Smooth muscle cell (in vitro differentiated cells): ENCODE measurements around the gene ARL5A. TPM values are rescaled to one million over a fixed set of nuclear protein-coding genes. Genes with fewer than 3 reads are reported as not detected.

Experiments used
- DNase-seq: peaks from one replicate; lab custom pipeline; 2025; ENCODE audit not compliant: unreplicated experiment; lab: John Stamatoyannopoulos, UW
- H2AFZ ChIP-seq: fragments of 200-600 bp; sonication (generic); 2 replicates; pipeline ENCODE4 v1.6.0; 2016; ENCODE audit warnings: antibody characterized with exemption, low read depth, mild to moderate bottlenecking
- H3F3A ChIP-seq: fragments of 200-600 bp; sonication (generic); 2 replicates; pipeline ENCODE4 v1.6.0; 2017; ENCODE audit warnings: antibody characterized with exemption, low read depth
- H3K27ac ChIP-seq: fragments of 200-600 bp; sonication (generic); 2 replicates; pipeline ENCODE4 v1.5.1; 2016; ENCODE audit warnings: low read depth, mild to moderate bottlenecking
- H3K27me3 ChIP-seq: fragments of 200-600 bp; sonication (generic); 2 replicates; pipeline ENCODE4 v1.6.1; 2016; ENCODE audit warnings: low read depth, mild to moderate bottlenecking
- H3K36me3 ChIP-seq: fragments of 200-600 bp; sonication (generic); 2 replicates; pipeline ENCODE4 v1.5.1; 2016; ENCODE audit warnings: low read depth
- H3K4me1 ChIP-seq: fragments of 200-600 bp; sonication (generic); 2 replicates; pipeline ENCODE4 v1.5.1; 2016; ENCODE audit warnings: low read depth
- H3K4me2 ChIP-seq: fragments of 200-600 bp; sonication (generic); 2 replicates; pipeline ENCODE4 v1.6.0; 2016; ENCODE audit warnings: mild to moderate bottlenecking
- H3K4me3 ChIP-seq: fragments of 200-600 bp; sonication (generic); 2 replicates; pipeline ENCODE4 v1.5.1; 2016; ENCODE audit warnings: mild to moderate bottlenecking
- H3K79me2 ChIP-seq: fragments of 200-600 bp; sonication (generic); 2 replicates; pipeline ENCODE4 v1.6.0; 2016; ENCODE audit warnings: low read depth, mild to moderate bottlenecking
- H3K9ac ChIP-seq: fragments of 200-600 bp; sonication (generic); 2 replicates; pipeline ENCODE4 v1.6.0; 2016; ENCODE audit warnings: low read depth
- H3K9me3 ChIP-seq: fragments of 200-600 bp; sonication (generic); replicated peaks from 2 replicates; pipeline ENCODE4 v1.5.1; 2016; ENCODE audit warnings: low read depth
- H4K20me1 ChIP-seq: fragments of 200-600 bp; sonication (generic); 2 replicates; pipeline ENCODE4 v1.6.0; 2016; ENCODE audit warnings: low read depth
- WGBS: methylation state at CpG from one replicate; pipeline ENCODE4 v1.1.7; 2016; ENCODE audit warnings: low lambda C conversion rate; 5-methylcytosine and 5-hydroxymethylcytosine counted together
- polyA plus RNA-seq: library from polyadenylated mRNA; unstranded; fragments of >200 nt; fragmentation: Nextera tagmentation; extraction: Ambion mirVana; gene quantifications from 2 replicates; pipeline ENCODE4 v1.2.1, GENCODE V29; 2016
- total RNA-seq: library from RNA; depleted of rRNA; stranded (reverse); fragments of >200 nt; gene quantifications from 2 replicates; pipeline ENCODE4 v1.2.3, GENCODE V29; 2014
- TF ChIP-seq, protein P1 (sequence below): fragments of 200-600 bp; sonication (generic); IDR thresholded peaks from 2 replicates; pipeline ENCODE4 v1.5.1; 2017; ENCODE audit warnings: borderline replicate concordance, mild to moderate bottlenecking, antibody characterized with exemption; ENCODE audit not compliant: insufficient read depth, poor library complexity, severe bottlenecking

The ARL5A gene
- total and polyA plus RNA-seq, 2 experiments from 2014 or later = 24.2 to 81.2 TPM

DNA sequence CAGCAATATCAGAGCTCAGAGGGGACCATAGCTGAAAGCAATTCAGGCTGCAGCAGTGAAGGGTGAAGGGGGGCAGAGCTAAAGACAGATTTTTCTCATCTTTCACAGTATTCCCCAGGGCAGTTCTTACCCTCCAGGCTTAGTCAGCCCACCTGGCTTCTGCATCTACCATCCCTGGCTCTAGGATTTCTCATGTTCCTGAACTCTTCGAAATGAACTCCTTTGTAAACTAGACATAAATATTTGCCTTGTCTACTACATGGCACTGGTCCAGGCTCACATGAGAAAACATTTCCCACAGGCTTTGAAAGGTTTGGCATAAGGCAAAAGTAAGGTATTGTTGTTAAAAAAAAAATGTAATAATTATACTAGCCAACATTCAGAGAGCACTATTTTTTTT is 70.4 kb downstream of the ARL5A start:
- Histone ChIP-seq H4K20me1 (no peaks in the 10 kb centered on the region), H3F3A (no peaks in the 10 kb centered on the region), H3K4me3 (no peak overlapping the region), H3K36me3 (no peaks in the 10 kb centered on the region), H3K4me2 (no peak overlapping the region), H3K79me2 (no peaks in the 10 kb centered on the region), H3K27ac (no peak overlapping the region), H2AFZ (no peak overlapping the region), H3K4me1 (no peaks in the 10 kb centered on the region), H3K27me3 (no peaks in the 10 kb centered on the region), H3K9ac (no peak overlapping the region), H3K9me3 (no peaks in the 10 kb centered on the region)
- no peak for DNase-seq
- WGBS = 96% methylated on average over 1 of the region's 1 CpG
- TF ChIP-seq, protein P1, sequence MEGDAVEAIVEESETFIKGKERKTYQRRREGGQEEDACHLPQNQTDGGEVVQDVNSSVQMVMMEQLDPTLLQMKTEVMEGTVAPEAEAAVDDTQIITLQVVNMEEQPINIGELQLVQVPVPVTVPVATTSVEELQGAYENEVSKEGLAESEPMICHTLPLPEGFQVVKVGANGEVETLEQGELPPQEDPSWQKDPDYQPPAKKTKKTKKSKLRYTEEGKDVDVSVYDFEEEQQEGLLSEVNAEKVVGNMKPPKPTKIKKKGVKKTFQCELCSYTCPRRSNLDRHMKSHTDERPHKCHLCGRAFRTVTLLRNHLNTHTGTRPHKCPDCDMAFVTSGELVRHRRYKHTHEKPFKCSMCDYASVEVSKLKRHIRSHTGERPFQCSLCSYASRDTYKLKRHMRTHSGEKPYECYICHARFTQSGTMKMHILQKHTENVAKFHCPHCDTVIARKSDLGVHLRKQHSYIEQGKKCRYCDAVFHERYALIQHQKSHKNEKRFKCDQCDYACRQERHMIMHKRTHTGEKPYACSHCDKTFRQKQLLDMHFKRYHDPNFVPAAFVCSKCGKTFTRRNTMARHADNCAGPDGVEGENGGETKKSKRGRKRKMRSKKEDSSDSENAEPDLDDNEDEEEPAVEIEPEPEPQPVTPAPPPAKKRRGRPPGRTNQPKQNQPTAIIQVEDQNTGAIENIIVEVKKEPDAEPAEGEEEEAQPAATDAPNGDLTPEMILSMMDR = no peak

GRCh38 chr2:151756820-151757219 is 71.4 kb downstream of the ARL5A start:
- Histone ChIP-seq H3K4me3 (no peak overlapping the region), H3K27me3 (no peaks in the 10 kb centered on the region), H3K36me3 (no peaks in the 10 kb centered on the region), H3K4me2 (no peak overlapping the region), H3K27ac (no peak overlapping the region), H4K20me1 (no peaks in the 10 kb centered on the region), H3K9ac (no peak overlapping the region), H3K79me2 (no peaks in the 10 kb centered on the region), H3K9me3 (no peaks in the 10 kb centered on the region), H2AFZ (no peak overlapping the region), H3F3A (no peaks in the 10 kb centered on the region), H3K4me1 (no peaks in the 10 kb centered on the region)
- 88% methylated on average over 2 of the region's 2 CpGs for WGBS
- TF ChIP-seq, protein P1 = no peak
- DNase-seq = no peak

GRCh38 chr2:151754253-151754897 is 73.8 kb downstream of the ARL5A start:
- H4K20me1 ChIP-seq = no peaks in the 10 kb centered on the region
- H3K9me3 ChIP-seq = no peaks in the 10 kb centered on the region
- no peaks in the 10 kb centered on the region for H3F3A ChIP-seq
- DNase-seq = no peak
- H3K79me2 ChIP-seq = no peaks in the 10 kb centered on the region
- H3K4me1 ChIP-seq = no peaks in the 10 kb centered on the region
- no peak overlapping the region for H3K9ac ChIP-seq
- H3K36me3 ChIP-seq = no peaks in the 10 kb centered on the region
- WGBS = 73% methylated on average over 1 of the region's 1 CpG
- H2AFZ ChIP-seq = no peak overlapping the region
- no peaks in the 10 kb centered on the region for H3K27me3 ChIP-seq
- H3K27ac ChIP-seq = no peak overlapping the region
- TF ChIP-seq, protein P1 = no peak
- H3K4me3 ChIP-seq = no peak overlapping the region
- H3K4me2 ChIP-seq = no peak overlapping the region

DNA sequence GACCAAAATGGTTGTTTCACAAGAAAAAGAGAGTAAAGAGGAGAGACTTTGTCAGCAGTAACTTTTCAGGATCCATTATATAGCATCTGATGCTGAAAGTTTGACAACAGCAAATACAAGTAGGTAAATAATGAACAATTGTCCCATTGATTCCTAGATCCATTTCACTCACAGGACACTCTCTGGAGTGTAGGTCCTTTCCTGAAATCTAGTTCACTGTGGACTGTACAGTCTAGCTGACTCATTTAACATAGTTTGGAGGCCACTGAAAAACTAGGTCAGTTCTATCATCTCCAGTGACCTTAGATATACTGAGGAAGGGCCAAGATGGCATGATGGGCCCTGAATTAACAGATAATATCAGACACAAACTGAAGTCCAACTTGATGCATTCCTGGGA is 74.7 kb downstream of the ARL5A start:
- Histone ChIP-seq H3F3A (no peaks in the 10 kb centered on the region), H4K20me1 (no peaks in the 10 kb centered on the region), H3K4me1 (no peaks in the 10 kb centered on the region), H3K27me3 (no peaks in the 10 kb centered on the region), H3K36me3 (no peaks in the 10 kb centered on the region), H3K27ac (no peak overlapping the region), H2AFZ (no peak overlapping the region), H3K9ac (no peak overlapping the region), H3K4me3 (no peak overlapping the region), H3K9me3 (no peaks in the 10 kb centered on the region), H3K79me2 (no peaks in the 10 kb centered on the region), H3K4me2 (no peak overlapping the region)
- TF ChIP-seq, protein P1 = no peak
- DNase-seq = no peak
